Measurements from ENCODE around the gene DIRAS1. TPM values are rescaled to one million over a fixed set of nuclear protein-coding genes. Genes with fewer than 3 reads are reported as not detected.

Gene DIRAS1
- total RNA-seq, 1 experiment from 2014 or later: 25.0 TPM

DNA sequence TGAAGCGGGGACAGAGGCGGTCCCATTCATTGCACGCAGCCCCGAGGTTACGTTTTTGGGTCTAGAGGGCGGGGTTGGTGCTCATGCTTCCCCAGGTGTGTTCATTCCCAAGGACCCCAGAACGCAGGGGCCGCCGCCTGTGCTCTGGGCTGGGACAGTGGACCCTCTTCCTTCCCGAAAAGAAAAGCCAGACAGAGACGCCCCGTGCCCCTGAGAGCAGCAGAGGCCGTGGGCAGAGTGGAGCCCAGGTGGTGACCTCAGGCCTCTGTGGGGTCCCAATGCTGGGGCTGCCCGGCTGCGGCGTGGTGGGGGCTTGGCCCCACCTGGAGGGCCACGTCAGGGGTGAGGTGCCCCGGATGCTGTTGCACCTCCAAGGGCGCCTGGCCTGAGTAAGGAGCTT, 46.5 kb upstream of the DIRAS1 start:
- ATAC-seq: no peak

DNA sequence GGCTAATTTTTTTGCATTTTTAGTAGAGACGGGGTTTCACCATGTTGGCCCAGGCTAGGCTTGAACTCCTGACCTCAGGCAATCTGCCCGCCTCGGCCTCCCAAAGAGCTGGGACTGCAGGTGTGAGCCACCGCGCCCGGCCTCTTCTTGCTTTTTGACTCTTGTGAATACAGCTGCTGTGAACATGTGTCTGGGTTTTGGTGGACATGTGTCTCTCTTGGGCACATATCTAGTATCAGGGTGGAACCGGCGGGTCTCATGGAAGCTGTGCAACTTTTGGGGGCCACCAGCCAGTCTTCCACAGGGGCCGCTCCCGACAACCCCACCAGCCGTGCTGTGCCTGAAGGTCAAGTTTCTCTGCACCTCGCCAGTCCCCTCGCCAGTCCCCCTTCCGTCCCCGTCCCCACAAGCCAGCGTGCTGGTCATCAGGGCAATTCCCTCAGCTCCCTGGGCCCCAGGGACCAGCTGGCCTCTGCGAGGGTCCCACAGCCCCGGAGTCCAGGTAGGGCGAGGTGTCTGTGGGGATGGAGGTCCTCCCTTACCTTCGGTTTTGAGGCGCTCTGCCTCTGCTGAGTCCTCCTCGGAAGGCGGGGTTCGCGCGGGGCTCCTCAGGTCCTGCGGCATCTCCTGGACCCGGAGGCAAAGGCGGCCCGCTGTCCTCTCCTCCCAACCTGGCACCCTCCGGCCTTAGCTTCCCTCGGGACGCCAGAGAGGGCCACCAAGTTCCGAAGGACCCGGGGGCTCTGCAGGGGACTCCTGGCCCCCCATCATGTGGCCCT, 45.6 kb upstream of the DIRAS1 start:
- H3K4me3 Mint-ChIP-seq: no peak overlapping the region
- no peaks in the 10 kb centered on the region for H3K27me3 Mint-ChIP-seq (ENCODE audit: low read depth)
- ATAC-seq (no peak), DNase-seq (ENCODE audit: low spot score) (no peak)
- no peak overlapping the region for H3K27ac Mint-ChIP-seq
- CTCF ChIA-PET: no interaction called here
- peaks cover 15% of the 10 kb centered on the region; the same call in 1 of the 2 replicates for H3K36me3 Mint-ChIP-seq
- POLR2A ChIA-PET: no interaction called here
- no peaks in the 10 kb centered on the region for H3K4me1 Mint-ChIP-seq
- TF ChIP-seq GTF2I (CRISPR knock-in tag; conservative IDR thresholded peaks at IDR 0.05) (no peak), JAZF1 (CRISPR knock-in tag; IDR thresholded peaks at IDR 0.05) (no peak)
- TF ChIP-seq, protein P1, sequence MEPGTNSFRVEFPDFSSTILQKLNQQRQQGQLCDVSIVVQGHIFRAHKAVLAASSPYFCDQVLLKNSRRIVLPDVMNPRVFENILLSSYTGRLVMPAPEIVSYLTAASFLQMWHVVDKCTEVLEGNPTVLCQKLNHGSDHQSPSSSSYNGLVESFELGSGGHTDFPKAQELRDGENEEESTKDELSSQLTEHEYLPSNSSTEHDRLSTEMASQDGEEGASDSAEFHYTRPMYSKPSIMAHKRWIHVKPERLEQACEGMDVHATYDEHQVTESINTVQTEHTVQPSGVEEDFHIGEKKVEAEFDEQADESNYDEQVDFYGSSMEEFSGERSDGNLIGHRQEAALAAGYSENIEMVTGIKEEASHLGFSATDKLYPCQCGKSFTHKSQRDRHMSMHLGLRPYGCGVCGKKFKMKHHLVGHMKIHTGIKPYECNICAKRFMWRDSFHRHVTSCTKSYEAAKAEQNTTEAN (CRISPR knock-in tag; IDR thresholded peaks at IDR 0.05): no peak
- TF ChIP-seq, protein P2, sequence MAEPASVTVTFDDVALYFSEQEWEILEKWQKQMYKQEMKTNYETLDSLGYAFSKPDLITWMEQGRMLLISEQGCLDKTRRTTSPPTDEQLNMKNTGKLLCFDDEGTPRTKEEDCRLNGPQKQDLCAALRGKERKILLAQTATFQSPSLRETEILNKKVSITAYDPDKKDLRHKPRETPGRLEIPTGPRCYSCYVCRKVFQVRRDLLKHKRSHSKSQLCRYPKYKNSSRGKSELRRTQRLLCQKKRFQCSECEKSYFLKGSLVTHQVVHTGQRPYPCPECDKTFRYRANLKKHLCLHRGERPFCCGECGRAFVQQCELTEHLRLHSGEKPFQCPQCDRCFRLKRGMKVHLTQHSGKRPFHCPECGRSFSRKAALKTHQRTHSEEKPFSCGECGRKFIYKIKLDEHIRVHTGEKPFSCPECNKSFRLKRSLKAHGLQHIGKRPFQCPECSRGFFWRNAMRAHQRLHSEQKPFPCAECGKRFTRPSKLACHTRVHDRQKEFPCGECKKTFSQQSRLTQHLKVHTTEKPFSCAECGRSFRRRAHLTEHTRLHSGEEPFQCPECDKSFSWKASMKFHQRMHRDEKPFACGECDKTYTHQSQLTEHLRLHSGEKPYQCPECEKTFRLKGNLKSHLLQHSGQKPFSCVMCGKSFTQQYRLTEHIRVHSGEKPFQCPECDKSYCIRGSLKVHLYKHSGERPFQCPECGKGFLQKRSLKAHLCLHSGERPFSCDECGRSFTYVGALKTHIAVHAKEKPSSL (CRISPR knock-in tag; conservative IDR thresholded peaks at IDR 0.05): no peak
- H3K9me3 Mint-ChIP-seq: no peaks in the 10 kb centered on the region

More for the DNA sequence above, 46.5 kb upstream of the DIRAS1 start:
- Mint-ChIP-seq H3K4me1 (no peaks in the 10 kb centered on the region), H3K4me3 (no peak overlapping the region), H3K36me3 (peaks cover 15% of the 10 kb centered on the region; the same call in 1 of the 2 replicates), H3K27ac (no peak overlapping the region), H3K27me3 (ENCODE audit: low read depth) (no peaks in the 10 kb centered on the region), H3K9me3 (no peaks in the 10 kb centered on the region)
- ChIA-PET POLR2A (no interaction called here), CTCF (no interaction called here)
- TF ChIP-seq, protein P2 (CRISPR knock-in tag; conservative IDR thresholded peaks at IDR 0.05): no peak
- no peak for TF ChIP-seq ZNF671 (CRISPR knock-in tag; IDR thresholded peaks at IDR 0.05)
- TF ChIP-seq ZNF263 (CRISPR knock-in tag; IDR thresholded peaks at IDR 0.05; ENCODE audit: low read depth): no peak
- no peak for TF ChIP-seq JUN (CRISPR knock-in tag; IDR thresholded peaks at IDR 0.05)
- no peak for TF ChIP-seq GABPB1 (CRISPR knock-in tag; IDR thresholded peaks at IDR 0.05)
- DNase-seq (ENCODE audit: low spot score): no peak

DNA sequence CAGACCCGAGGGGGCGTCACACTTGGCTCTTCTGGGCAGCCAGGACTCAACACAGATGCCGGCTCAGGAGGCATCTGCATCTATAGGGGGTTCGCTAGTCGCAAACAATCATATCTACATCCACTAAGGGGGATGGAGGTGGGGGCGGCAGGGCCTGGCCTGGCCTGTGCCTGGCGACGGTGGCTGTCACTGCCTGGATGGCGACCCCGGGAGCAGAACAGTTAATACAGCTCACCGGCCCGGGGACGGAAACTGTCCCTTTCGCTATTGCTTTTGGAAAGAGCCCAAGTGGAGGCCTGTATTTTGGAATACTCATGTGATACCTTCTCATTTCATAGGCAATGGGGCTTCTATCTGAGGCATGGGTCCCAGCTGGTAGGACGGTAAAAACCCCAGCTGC, 44.2 kb upstream of the DIRAS1 start:
- ChIA-PET CTCF (no interaction called here), POLR2A (no interaction called here)
- H3K4me3 Mint-ChIP-seq: no peak overlapping the region
- H3K36me3 Mint-ChIP-seq: peaks cover 20% of the 10 kb centered on the region; the same call in 1 of the 2 replicates
- H3K9me3 Mint-ChIP-seq: no peaks in the 10 kb centered on the region
- DNase-seq (ENCODE audit: low spot score) (no peak), ATAC-seq (no peak)
- no peaks in the 10 kb centered on the region for H3K4me1 Mint-ChIP-seq
- H3K27me3 Mint-ChIP-seq (ENCODE audit: low read depth): no peaks in the 10 kb centered on the region
- H3K27ac Mint-ChIP-seq: no peak overlapping the region
- TF ChIP-seq ZNF671 (CRISPR knock-in tag; IDR thresholded peaks at IDR 0.05) (no peak), ZNF423 (CRISPR knock-in tag; IDR thresholded peaks at IDR 0.05) (no peak), GRHL2 (CRISPR knock-in tag; IDR thresholded peaks at IDR 0.05; ENCODE audit: insufficient replicate concordance, severe bottlenecking) (no peak), SP1 (CRISPR knock-in tag; conservative IDR thresholded peaks at IDR 0.05) (no peak), EMX1 (CRISPR knock-in tag; IDR thresholded peaks at IDR 0.05) (no peak), SMAD4 (CRISPR knock-in tag; IDR thresholded peaks at IDR 0.05) (no peak), CREM (CRISPR knock-in tag; IDR thresholded peaks at IDR 0.05) (no peak), NR2C2 (CRISPR knock-in tag; IDR thresholded peaks at IDR 0.05) (no peak)
- TF ChIP-seq, protein P3, sequence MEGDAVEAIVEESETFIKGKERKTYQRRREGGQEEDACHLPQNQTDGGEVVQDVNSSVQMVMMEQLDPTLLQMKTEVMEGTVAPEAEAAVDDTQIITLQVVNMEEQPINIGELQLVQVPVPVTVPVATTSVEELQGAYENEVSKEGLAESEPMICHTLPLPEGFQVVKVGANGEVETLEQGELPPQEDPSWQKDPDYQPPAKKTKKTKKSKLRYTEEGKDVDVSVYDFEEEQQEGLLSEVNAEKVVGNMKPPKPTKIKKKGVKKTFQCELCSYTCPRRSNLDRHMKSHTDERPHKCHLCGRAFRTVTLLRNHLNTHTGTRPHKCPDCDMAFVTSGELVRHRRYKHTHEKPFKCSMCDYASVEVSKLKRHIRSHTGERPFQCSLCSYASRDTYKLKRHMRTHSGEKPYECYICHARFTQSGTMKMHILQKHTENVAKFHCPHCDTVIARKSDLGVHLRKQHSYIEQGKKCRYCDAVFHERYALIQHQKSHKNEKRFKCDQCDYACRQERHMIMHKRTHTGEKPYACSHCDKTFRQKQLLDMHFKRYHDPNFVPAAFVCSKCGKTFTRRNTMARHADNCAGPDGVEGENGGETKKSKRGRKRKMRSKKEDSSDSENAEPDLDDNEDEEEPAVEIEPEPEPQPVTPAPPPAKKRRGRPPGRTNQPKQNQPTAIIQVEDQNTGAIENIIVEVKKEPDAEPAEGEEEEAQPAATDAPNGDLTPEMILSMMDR (IDR thresholded peaks at IDR 0.05): no peak
- TF ChIP-seq, protein P4, sequence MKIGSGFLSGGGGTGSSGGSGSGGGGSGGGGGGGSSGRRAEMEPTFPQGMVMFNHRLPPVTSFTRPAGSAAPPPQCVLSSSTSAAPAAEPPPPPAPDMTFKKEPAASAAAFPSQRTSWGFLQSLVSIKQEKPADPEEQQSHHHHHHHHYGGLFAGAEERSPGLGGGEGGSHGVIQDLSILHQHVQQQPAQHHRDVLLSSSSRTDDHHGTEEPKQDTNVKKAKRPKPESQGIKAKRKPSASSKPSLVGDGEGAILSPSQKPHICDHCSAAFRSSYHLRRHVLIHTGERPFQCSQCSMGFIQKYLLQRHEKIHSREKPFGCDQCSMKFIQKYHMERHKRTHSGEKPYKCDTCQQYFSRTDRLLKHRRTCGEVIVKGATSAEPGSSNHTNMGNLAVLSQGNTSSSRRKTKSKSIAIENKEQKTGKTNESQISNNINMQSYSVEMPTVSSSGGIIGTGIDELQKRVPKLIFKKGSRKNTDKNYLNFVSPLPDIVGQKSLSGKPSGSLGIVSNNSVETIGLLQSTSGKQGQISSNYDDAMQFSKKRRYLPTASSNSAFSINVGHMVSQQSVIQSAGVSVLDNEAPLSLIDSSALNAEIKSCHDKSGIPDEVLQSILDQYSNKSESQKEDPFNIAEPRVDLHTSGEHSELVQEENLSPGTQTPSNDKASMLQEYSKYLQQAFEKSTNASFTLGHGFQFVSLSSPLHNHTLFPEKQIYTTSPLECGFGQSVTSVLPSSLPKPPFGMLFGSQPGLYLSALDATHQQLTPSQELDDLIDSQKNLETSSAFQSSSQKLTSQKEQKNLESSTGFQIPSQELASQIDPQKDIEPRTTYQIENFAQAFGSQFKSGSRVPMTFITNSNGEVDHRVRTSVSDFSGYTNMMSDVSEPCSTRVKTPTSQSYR (CRISPR knock-in tag; IDR thresholded peaks at IDR 0.05): no peak
- TF ChIP-seq, protein P5, sequence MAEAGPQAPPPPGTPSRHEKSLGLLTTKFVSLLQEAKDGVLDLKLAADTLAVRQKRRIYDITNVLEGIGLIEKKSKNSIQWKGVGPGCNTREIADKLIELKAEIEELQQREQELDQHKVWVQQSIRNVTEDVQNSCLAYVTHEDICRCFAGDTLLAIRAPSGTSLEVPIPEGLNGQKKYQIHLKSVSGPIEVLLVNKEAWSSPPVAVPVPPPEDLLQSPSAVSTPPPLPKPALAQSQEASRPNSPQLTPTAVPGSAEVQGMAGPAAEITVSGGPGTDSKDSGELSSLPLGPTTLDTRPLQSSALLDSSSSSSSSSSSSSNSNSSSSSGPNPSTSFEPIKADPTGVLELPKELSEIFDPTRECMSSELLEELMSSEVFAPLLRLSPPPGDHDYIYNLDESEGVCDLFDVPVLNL (CRISPR knock-in tag; IDR thresholded peaks at IDR 0.05; ENCODE audit: borderline replicate concordance, low read depth): no peak

Data from WTC11 (cell line).